ENCODE results near the gene PSMD8. TPM values are rescaled to one million over a fixed set of nuclear protein-coding genes. Genes with fewer than 3 reads are reported as not detected.

Gene PSMD8
- total and polyA plus RNA-seq, 10 donors: 39.0 to 144 (median 81.9) TPM

GRCh38 chr19:38381138-38381537 is 6.8 kb downstream of the PSMD8 start:
- Histone ChIP-seq H3K36me3 (peaks cover 6 to 98% (median 75%) of the 10 kb centered on the region in 6 donors), H3K4me3 (no peak overlapping the region), H3K27me3 (replicated peaks in 1 of 7) (peaks cover 0 to 31% (median 12%) of the 10 kb centered on the region in 7 donors), H3K4me1 (peaks cover 6 to 35% (median 19%) of the 10 kb centered on the region in 6 donors), H3K9me3 (no peaks in the 10 kb centered on the region), H3K27ac (no peak overlapping the region)
- 94 to 98% (median 96%) methylated on average over 8 to 9 of the region's 9 CpGs for WGBS, 5 donors
- intact Hi-C loops (cut with DNase I; ENCODE audit: low total_unique reads): no loop called here
- no peak for DNase-seq
- TF ChIP-seq, protein P1, sequence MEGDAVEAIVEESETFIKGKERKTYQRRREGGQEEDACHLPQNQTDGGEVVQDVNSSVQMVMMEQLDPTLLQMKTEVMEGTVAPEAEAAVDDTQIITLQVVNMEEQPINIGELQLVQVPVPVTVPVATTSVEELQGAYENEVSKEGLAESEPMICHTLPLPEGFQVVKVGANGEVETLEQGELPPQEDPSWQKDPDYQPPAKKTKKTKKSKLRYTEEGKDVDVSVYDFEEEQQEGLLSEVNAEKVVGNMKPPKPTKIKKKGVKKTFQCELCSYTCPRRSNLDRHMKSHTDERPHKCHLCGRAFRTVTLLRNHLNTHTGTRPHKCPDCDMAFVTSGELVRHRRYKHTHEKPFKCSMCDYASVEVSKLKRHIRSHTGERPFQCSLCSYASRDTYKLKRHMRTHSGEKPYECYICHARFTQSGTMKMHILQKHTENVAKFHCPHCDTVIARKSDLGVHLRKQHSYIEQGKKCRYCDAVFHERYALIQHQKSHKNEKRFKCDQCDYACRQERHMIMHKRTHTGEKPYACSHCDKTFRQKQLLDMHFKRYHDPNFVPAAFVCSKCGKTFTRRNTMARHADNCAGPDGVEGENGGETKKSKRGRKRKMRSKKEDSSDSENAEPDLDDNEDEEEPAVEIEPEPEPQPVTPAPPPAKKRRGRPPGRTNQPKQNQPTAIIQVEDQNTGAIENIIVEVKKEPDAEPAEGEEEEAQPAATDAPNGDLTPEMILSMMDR (IDR thresholded peaks at IDR 0.05 in 8 of 11, conservative IDR thresholded peaks at IDR 0.05 in 3 of 11): no peak
- TF ChIP-seq POLR2A (IDR thresholded peaks at IDR 0.05) (no peak), POLR2AphosphoS5 (IDR thresholded peaks at IDR 0.05) (no peak)

GRCh38 chr19:38383184-38383583 is 8.8 kb downstream of the PSMD8 start:
- Histone ChIP-seq H3K9me3 (no peaks in the 10 kb centered on the region), H3K36me3 (peaks cover 6 to 83% (median 64%) of the 10 kb centered on the region in 6 donors), H3K27ac (no peak overlapping the region), H3K27me3 (replicated peaks in 1 of 7) (peaks cover 0 to 52% (median 32%) of the 10 kb centered on the region in 7 donors), H3K4me3 (no peak overlapping the region), H3K4me1 (peaks cover 22 to 37% (median 27%) of the 10 kb centered on the region in 6 donors)
- no peak for DNase-seq
- 93 to 96% (median 95%) methylated on average over 9 to 10 of the region's 10 CpGs for WGBS, 5 donors
- intact Hi-C loops (cut with DNase I; ENCODE audit: low total_unique reads): no loop called here
- TF ChIP-seq POLR2A (IDR thresholded peaks at IDR 0.05) (no peak), POLR2AphosphoS5 (IDR thresholded peaks at IDR 0.05) (no peak)
- TF ChIP-seq, protein P1 (IDR thresholded peaks at IDR 0.05 in 8 of 11, conservative IDR thresholded peaks at IDR 0.05 in 3 of 11): no peak

GRCh38 chr19:38383743-38384142 is 9.4 kb downstream of the PSMD8 start:
- intact Hi-C loops (cut with DNase I; ENCODE audit: low total_unique reads): no loop called here
- H3K4me1 ChIP-seq: peaks cover 26 to 42% (median 32%) of the 10 kb centered on the region in 6 donors
- no peak for DNase-seq
- no peak overlapping the region for H3K4me3 ChIP-seq
- no peaks in the 10 kb centered on the region for H3K9me3 ChIP-seq
- TF ChIP-seq, protein P1 (IDR thresholded peaks at IDR 0.05 in 8 of 11, conservative IDR thresholded peaks at IDR 0.05 in 3 of 11): no peak
- no peak for TF ChIP-seq POLR2AphosphoS5 (IDR thresholded peaks at IDR 0.05)
- TF ChIP-seq POLR2A (IDR thresholded peaks at IDR 0.05): no peak
- no peak overlapping the region for H3K27ac ChIP-seq
- H3K27me3 ChIP-seq (replicated peaks in 1 of 7): peaks cover 0 to 58% (median 38%) of the 10 kb centered on the region in 7 donors
- peaks cover 6 to 77% (median 61%) of the 10 kb centered on the region in 6 donors for H3K36me3 ChIP-seq
- WGBS, 5 donors: 94 to 100% (median 96%) methylated on average over 2 of the region's 2 CpGs

GRCh38 chr19:38384209-38385027 is 10.0 kb downstream of the PSMD8 start:
- WGBS, 5 donors: 81 to 92% (median 88%) methylated on average over 5 to 10 of the region's 10 CpGs
- H3K36me3 ChIP-seq: peaks cover 6 to 70% (median 55%) of the 10 kb centered on the region in 6 donors
- no peak overlapping the region for H3K27ac ChIP-seq
- no peak for TF ChIP-seq POLR2AphosphoS5 (IDR thresholded peaks at IDR 0.05)
- TF ChIP-seq, protein P1 (IDR thresholded peaks at IDR 0.05 in 8 of 11, conservative IDR thresholded peaks at IDR 0.05 in 3 of 11): no peak
- TF ChIP-seq POLR2A (IDR thresholded peaks at IDR 0.05): no peak
- no peak overlapping the region for H3K4me3 ChIP-seq
- intact Hi-C loops (cut with DNase I; ENCODE audit: low total_unique reads): no loop called here
- no peaks in the 10 kb centered on the region for H3K9me3 ChIP-seq
- H3K4me1 ChIP-seq: peaks cover 30 to 49% (median 39%) of the 10 kb centered on the region in 6 donors
- H3K27me3 ChIP-seq (replicated peaks in 1 of 7): peaks cover 0 to 64% (median 44%) of the 10 kb centered on the region in 7 donors
- DNase-seq: no peak

Data from spleen (tissue), 11 donors.